Stimulated activated CD4-positive, alpha-beta T cell treated with anti-CD3 and anti-CD28 coated beads, Interleukin-15, amount 100 ng/mL, for 1 hour (primary cell): Measurements from ENCODE around the gene PTPN13.

ENCODE experiments used
- DNase-seq, 2 donors: peaks; one replicate each; pipeline ENCODE4 v3.0.0-alpha.2; 2020; ENCODE audit warnings: low read depth in 1 of 2, low spot score in 1 of 2

PTPN13 gene

DNA sequence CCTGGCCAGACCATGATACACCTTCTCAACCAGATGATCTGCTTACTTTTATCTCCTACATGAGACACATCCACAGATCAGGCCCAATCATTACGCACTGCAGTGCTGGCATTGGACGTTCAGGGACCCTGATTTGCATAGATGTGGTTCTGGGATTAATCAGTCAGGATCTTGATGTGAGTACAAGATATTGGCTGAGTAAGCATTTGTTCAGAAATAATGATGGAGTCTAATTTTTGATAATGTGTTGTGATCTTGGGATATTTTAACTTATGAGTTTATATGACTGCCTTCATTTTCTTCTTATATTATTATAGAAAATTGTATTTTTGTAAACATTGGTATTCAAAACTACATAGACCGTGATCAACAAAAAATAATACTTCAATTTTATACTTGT, 215.7 kb downstream of the PTPN13 start:
- no peak for DNase-seq

- DNase-seq, result no peak
Measured at GRCh38 chr4:86810847-86811246, 216.7 kb downstream of the PTPN13 start.

DNA sequence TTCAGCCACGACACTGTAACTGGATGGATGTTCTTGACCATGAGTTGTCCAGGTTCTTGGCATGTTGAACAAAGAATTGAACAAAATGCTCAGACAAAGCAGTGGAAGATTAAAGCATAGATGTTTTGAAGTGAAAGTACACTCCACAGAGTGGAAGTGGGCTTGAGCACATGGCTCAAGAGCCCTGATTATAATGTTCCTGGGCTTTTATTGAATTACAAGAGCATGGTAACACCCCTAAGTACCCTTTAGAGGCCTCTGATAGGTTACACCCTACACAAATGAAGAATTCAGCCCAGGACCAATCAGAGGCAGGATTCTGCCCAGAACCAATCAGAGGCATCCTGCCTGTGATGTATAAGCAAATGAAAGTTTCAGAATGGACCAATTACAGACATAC, 221.5 kb downstream of the PTPN13 start:
- no peak for DNase-seq

DNA sequence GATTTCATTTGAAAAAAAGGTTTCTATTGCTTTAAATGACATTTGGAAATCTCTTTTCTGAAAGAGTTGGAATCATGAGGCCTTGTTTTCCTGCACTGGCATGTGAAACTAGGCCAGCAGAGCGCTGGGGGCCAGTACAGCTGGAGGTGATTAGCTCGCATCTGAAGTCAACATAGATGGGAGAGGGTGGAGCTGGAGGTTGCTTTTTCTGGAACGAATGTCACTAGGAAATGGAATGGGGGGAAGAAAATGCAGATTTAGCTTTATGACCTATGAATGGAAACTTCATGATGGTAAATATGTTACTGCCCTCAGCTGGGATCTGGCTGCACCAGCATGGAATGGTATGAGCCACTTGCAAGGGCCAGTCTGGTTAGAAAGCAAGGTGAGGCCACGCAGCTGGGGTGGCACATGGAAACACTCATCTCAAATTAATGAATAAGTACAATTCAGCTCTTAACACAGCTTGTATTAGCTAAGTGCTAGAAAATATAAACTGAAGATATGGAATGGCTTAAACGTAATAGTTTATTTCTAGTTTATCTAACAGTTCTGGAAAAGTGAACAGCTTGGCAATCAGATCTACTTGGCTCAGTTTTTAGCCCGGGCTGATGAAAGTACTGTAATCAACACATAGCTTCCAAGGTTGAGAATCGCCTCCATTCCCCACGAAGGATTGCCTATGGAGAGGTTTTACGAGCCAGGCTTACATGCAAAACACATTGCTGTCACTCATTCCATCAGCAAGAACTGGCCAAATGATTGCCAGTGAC, 222.6 kb downstream of the PTPN13 start:
- no peak for DNase-seq

- no peak for DNase-seq
Measured at GRCh38 chr4:86818211-86818610, 224.1 kb downstream of the PTPN13 start.

DNA sequence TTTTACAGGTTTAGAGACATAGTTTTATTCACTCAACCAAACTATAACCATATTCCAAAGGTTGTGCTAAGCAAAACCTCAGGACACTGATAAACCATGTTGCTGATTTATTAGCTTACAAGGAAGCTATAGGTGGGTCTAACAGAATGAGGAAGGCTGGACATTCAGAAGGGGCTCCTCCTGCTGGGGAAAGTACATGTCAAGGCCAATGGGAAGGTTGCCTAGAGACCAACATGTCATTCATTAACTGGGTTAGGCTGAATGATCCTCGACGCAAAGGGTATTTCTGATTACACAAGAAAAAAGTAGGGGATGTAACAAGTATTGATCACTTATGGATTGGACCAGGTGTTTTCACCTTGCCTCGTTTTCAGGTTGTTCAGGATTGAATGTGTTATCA, 224.7 kb downstream of the PTPN13 start:
- no peak for DNase-seq

GRCh38 chr4:86819561-86819960, 225.4 kb downstream of the PTPN13 start:
- DNase-seq, result no peak

DNA sequence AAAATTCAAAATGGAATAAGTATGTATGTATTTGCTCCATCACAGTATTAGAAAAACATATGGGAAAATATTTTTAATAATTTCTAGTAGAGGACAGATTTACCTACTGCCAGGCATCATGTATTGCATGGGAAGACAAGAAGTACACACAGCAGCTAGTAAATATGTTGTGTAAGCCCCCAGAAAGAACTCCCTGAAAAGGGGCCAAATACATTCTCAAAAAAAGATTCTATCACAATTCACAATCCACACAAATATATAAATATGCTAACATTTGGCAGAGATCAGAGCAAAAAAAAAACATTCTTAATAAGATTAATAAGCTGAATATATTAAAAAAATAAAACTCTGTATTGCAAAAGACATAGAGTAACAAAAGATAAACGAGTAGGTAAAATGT, 227.0 kb downstream of the PTPN13 start:
- no peak for DNase-seq

- no peak for DNase-seq
Measured at GRCh38 chr4:86822136-86822535, 228.0 kb downstream of the PTPN13 start.

DNA sequence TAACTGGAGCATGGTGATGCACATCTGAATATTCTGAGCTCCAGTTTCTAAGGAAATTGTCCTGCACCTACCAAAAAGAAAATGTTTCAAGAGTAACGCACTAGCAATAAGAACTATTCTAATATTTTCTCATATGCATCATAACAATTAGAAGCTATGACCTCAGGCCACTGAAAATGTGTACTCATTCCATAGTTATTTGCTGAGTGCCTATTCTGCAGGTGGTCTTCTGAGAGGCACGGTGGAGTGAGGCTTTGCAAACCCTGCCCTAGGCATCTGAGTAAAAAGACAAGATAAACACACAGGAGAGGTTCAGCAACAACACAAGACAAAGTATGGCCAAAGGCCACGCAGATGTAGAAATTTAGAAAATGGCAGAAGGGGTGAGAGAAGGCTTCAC, 231.4 kb downstream of the PTPN13 start:
- no peak for DNase-seq

DNA sequence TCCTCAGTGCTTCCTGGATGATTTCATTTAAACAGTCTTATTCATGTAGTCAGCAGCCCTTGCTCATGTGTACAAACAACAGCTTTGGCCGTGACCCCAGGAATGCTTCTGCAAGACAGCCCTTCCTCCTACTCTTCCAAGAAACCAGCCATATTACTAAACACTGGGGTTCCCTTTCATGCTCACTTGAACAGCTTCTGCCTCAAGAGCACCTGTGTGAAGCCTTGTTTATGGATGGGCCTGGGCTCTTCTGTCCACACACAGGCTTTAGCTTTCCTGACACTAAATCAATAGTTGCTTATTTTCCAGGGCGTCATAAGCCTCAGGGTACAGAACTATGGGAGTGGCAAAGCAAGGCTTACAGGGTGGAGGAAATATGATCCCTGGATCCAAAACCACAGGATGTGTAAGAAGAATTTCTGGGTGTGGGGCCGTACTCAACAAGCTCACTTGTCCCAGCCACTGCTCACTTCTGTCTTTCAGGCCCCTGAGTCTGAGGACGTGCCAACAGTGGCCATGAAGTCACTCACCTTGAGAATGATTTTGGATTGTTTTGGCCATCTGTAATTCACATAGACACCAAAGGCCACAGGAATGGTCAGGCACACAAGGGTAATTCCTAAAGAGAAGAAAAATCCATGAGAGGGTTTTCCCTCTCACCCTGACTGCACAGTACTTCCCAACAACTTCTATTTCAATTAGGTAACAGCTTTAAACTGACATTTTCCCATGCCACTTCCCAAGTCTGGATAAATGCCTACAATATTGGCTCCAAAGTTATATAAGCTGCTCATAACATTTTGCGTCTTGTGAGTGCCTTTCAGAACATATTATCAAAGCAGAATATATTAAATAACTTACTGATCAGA, 237.4 kb downstream of the PTPN13 start:
- no peak for DNase-seq

- DNase-seq, result no peak
Measured at GRCh38 chr4:86833615-86834014, 239.5 kb downstream of the PTPN13 start.

DNA sequence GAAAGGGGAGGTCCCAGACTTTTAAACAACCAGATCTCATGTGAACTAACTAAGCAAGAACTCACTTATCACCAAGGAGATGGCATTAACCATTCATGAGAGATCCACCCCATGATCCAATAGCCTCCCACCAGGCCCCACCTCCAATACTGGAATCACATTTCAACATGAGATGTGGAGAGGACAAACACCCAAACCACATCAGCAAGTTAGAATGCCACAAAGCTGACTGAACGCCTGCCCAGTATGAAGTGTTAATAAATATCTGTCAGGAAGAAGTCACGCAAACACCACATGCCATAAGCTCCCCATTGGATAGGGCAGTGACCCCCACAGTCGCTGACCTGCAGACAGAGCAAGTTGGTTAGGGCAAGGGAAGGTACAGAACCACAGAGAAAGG, 240.8 kb downstream of the PTPN13 start:
- DNase-seq, result no peak

GRCh38 chr4:86835677-86836076, 241.6 kb downstream of the PTPN13 start:
- no peak for DNase-seq

DNA sequence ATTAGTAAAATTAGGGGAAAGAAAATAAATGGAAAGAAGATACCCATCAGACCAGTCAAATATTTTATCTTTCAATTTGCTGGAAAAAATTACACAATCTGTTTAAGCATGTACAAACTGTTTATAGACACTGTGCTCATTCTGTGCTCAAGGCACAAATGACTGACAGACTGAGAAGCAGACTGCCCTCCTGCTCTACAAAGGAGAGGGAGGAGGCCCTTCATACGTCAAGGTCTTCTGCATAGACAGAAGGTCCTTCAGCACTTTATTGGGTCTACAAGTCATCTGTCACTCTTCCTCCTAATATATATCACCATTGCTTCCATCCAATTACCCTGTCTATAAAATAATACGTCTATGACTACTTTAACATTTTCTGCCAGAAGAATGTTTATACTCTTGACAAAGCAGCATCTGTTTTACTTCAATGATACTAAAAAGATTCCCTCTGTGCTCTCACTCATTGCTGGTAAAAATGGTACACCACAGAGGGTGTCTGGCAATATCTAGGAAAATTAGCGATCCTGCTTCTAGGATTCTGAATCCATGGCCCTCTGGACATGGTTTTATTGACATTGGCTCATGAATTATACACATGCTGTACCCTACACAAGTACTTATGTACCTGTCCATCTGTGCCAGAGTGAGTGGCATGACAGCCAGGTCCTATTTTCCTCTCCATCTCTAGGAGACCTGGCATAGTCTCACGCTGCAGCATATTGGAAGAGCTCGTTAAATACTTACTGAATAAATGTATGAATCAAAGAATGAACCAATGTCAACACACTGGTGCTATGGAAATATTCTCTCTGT, 243.8 kb downstream of the PTPN13 start:
- no peak for DNase-seq

DNA sequence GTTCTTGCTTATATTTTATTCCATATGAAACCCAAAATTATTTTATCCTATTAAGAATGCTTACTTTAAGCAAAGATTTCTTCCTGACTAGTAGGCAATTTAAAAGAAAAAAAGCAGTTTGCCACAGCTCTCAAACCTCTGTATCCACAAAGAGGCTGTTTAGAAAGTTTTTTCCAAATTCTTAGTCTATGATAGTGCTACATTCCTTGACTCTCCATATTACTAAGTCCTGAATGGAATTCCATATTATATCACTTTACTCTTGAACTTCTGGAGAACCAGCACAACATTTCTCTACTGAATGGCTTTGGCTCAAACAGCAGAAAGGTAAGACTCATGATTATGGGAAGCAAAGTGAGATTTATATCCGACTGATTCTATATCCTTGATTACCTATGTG, 246.7 kb downstream of the PTPN13 start:
- DNase-seq, result no peak

- DNase-seq, result no peak
Measured at GRCh38 chr4:86841309-86841708, 247.2 kb downstream of the PTPN13 start.

DNA sequence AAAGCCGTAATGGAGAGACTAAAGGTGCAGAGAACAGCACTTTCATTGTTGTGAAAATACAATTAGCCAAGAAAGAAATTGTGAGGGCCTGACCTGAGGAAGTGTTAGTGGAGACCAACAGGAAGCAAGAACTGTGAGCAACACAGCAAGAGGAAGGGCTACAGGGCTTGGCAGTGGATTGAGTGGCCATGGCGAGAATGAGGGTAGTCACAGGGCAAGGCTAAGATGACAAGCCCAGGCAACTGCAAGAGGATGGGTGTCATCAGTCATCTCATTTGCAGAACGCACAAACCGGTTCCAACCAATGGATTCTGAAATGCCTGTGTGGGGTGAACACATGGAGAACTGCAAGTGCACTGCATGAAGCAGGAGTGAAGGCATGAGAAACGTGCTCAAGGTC, 251.5 kb downstream of the PTPN13 start:
- no peak for DNase-seq

- no peak for DNase-seq
Measured at GRCh38 chr4:86846921-86847320, 252.8 kb downstream of the PTPN13 start.

DNA sequence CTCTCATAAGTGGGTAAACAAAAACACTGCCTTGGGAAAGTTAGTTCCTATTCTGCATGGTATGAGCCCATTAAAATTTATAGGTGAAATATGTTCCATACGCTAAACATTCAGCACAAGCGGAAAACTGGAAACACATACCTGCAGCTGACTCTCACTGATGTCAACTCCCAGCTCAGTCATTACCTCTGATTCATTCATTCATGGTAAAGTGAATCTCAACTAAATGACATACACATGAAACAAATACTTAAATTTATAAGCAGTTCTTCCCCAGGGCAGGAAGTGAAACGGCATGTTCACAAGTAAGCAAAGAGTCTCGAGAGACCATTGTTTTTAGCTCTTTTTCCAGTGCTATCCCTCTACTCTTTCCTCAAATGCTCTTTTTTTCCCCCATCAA, 253.5 kb downstream of the PTPN13 start:
- no peak for DNase-seq

- DNase-seq, result no peak
Measured at GRCh38 chr4:86848136-86848535, 254.0 kb downstream of the PTPN13 start.
